GM10248 (cell line): ENCODE results near the gene NUDT13.

Experiments
- CTCF ChIA-PET: fragments of 300-600 bp; sonication (Branson Sonifier 250); formaldehyde crosslinking; extraction: SDS; loops from one replicate; lab custom pipeline; 2021; ENCODE audit warnings: antibody characterized with exemption; lab: Yijun Ruan, JAX
- POLR2A ChIA-PET: fragments of 350-650 bp; sonication (Branson Sonifier 250); formaldehyde crosslinking; extraction: SDS; loops from one replicate; lab custom pipeline; 2020; ENCODE audit warnings: antibody characterized with exemption; lab: Yijun Ruan, JAX
- DNase-seq: peaks from one replicate; pipeline ENCODE4 v3.0.0; 2012; ENCODE audit errors: extremely low spot score
- CTCF ChIP-seq: IDR thresholded peaks from 2 replicates; pipeline ENCODE4 v1.5.1; 2012; ENCODE audit warnings: mild to moderate bottlenecking, low read depth; ENCODE audit errors: extremely low read depth, missing control alignments, control extremely low read depth

The NUDT13 gene

DNA sequence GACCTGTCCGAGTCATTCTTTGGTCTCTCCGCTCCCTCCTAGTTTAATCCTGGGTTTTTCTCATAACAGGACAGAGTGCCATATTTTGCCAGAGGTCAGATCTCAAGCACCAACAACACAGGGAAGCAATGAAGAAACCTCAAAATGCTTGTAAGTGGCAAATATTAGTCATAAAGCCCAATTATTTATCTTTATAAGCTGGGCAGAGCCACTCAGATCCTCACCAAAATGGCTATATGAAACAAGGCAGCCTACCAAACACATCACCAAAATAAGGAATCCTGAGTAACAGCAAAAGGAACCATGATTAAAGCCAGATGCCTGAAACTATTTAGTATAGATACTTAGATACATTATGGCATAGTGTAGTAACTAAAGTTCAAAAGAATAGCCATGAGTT, 52.8 kb downstream of the NUDT13 start:
- CTCF ChIA-PET: interaction anchor here (0.6 to 1.9 kb wide), 6 partner anchors 9 to 67 kb away, joined by 3 to 6 read pairs (median 4); partner anchors contain the start of gene P4HA1

GRCh38 chr10:73166972-73167371, 56.7 kb downstream of the NUDT13 start:
- CTCF ChIA-PET: interaction anchor here (5.8 kb wide), 1 partner anchor 9 kb away, joined by 44 read pairs; no protein-coding TSS in a partner anchor
- POLR2A ChIA-PET: no interaction called here
- DNase-seq: no peak
- no peak for TF ChIP-seq CTCF

More for the DNA sequence above, 52.8 kb downstream of the NUDT13 start:
- DNase-seq: no peak
- no peak for TF ChIP-seq CTCF
- POLR2A ChIA-PET: interaction anchor here (1.9 kb wide), 1 partner anchor 67 kb away, joined by 4 read pairs; no protein-coding TSS in a partner anchor

GRCh38 chr10:73167458-73167782, 57.2 kb downstream of the NUDT13 start:
- CTCF ChIA-PET: interaction anchor here (1.4 to 5.8 kb wide), 2 partner anchors 10 to 17 kb away, joined by 4 to 44 read pairs; no protein-coding TSS in a partner anchor
- no peak for DNase-seq
- TF ChIP-seq CTCF: no peak
- POLR2A ChIA-PET: interaction anchor here (1.3 kb wide), 2 partner anchors 9 to 71 kb away, joined by 3 read pairs; partner anchors contain the start of gene P4HA1

- peak; percentile 24 for TF ChIP-seq CTCF
- peak; percentile 93 for DNase-seq
- POLR2A ChIA-PET: interaction anchor here (0.6 to 1.3 kb wide), 4 partner anchors 9 to 77 kb away, joined by 3 read pairs; partner anchors contain the start of gene P4HA1
- CTCF ChIA-PET: interaction anchor here (0.7 to 5.8 kb wide), 7 partner anchors 10 to 58 kb away, joined by 3 to 44 read pairs (median 4); partner anchors contain the start of gene NUDT13
Measured at GRCh38 chr10:73167783-73168464, 57.7 kb downstream of the NUDT13 start, which contains the start of the genes ECD and FAM149B1. Gene ECD, minus strand, starts transcription at chr10:73168008. Its CDS starts 4,071 bp downstream, at chr10:73163937. Gene FAM149B1, plus strand, starts transcription at chr10:73168119. Its CDS starts 221 bp downstream, at chr10:73168340.

DNA sequence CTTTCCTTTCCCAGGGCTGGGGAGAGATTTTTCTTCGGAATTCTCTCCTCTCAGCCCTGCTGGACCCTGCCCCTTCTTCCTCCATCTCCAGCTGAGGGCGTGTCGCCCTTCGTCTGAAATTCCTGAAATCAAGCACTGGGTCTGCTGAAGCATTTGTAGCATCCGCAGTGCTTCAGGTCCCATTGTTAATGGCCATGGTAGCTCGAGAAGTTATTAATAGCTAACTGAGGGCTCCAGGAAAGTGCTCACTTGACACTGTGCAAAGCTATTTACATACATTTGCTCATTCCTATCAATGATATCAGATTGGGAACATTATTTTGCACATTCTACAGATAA, 58.2 kb downstream of the NUDT13 start:
- DNase-seq: no peak
- POLR2A ChIA-PET: interaction anchor here (0.6 to 1.3 kb wide), 4 partner anchors 10 to 77 kb away, joined by 3 read pairs; partner anchors contain the start of gene P4HA1
- no peak for TF ChIP-seq CTCF
- CTCF ChIA-PET: interaction anchor here (0.5 to 5.8 kb wide), 8 partner anchors 9 to 79 kb away, joined by 3 to 44 read pairs (median 4); partner anchors contain the start of genes DNAJC9 and NUDT13

DNA sequence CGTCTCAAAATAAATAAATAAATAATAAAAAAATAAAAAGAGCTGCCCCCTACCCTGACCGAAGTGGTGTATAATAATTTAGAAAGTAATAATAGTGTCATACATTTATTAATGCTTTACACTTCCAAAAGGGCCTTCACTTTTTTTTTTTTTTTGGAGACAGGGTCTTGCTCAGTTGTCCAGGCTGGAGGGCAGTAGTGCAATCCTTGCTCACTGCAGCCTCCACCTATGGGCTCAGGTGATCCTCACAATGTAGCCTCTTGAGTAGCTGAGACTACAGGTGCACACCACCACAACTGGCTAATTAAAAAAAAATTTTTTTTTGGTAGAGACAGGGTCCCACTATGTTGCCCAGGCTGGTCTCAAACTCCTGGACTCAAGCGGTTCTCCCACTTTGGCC, 59.1 kb downstream of the NUDT13 start:
- ChIA-PET CTCF (interaction anchor here (1.0 to 5.8 kb wide), 5 partner anchors 8 to 74 kb away, joined by 4 to 44 read pairs (median 5); no protein-coding TSS in a partner anchor), POLR2A (interaction anchor here (0.6 to 1.2 kb wide), 2 partner anchors 72 to 746 kb away, joined by 3 to 4 read pairs; partner anchors contain the start of gene P4HA1)
- no peak for DNase-seq
- TF ChIP-seq CTCF: no peak
